Measurements from ENCODE around the gene AQP1.

GRCh38 chr7:30974605-30975255, 63.1 kb downstream of the AQP1 start:
- TF ChIP-seq CTCF (conservative IDR thresholded peaks at IDR 0.05) (peak; percentile 87), ZFX (IDR thresholded peaks at IDR 0.05) (no peak)

Measured in C4-2B (cell line).